ENCODE measurements around the gene GATAD2B.

GATAD2B gene

GRCh38 chr1:153929981-153930948 is 7.5 kb upstream of the GATAD2B start:
- TF ChIP-seq SPI1 (IDR thresholded peaks at IDR 0.05; ENCODE audit: borderline replicate concordance, low read depth): no peak
- TF ChIP-seq CTCF (IDR thresholded peaks at IDR 0.05; ENCODE audit: insufficient read depth, low read length): no peak
- no peak for TF ChIP-seq REST (IDR thresholded peaks at IDR 0.05; ENCODE audit: insufficient replicate concordance, low read depth)
- TF ChIP-seq POLR2AphosphoS5 (IDR thresholded peaks at IDR 0.05; ENCODE audit: low read depth): no peak
- TF ChIP-seq GABPA (IDR thresholded peaks at IDR 0.05; ENCODE audit: low read depth): no peak
- Histone ChIP-seq H3K27ac (replicated peaks) (no peak overlapping the region), H3K4me3 (replicated peaks; ENCODE audit: insufficient read depth, low read length) (no peak overlapping the region), H3K27me3 (ENCODE audit: insufficient read depth, poor library complexity, severe bottlenecking) (no peaks in the 10 kb centered on the region)
- no peak for DNase-seq (ENCODE audit: low read depth in 1 of 2, low spot score in 1 of 2)

DNA sequence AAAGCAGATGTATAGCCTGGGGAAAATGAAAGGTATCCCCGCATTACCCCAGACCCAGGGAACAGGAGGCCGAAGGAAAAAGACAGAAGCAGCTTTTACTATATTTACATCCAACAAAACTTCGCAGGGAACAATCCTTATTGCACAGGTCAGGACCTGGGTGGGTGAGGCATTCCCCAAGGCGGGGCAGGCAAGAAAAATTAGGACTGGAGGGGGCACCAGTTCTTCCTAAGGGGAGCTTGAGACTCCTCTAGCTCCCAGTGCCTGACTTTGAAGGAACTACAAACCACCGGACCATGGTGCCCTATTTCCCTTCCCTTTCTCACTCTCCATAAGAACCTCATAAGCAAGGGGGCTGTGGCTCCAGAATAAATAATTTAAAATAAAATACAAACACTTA is 6.7 kb upstream of the GATAD2B start:
- H3K27ac ChIP-seq (replicated peaks): no peak overlapping the region
- TF ChIP-seq SPI1 (IDR thresholded peaks at IDR 0.05; ENCODE audit: borderline replicate concordance, low read depth) (no peak), REST (IDR thresholded peaks at IDR 0.05; ENCODE audit: insufficient replicate concordance, low read depth) (no peak), CTCF (IDR thresholded peaks at IDR 0.05; ENCODE audit: insufficient read depth, low read length) (no peak), GABPA (IDR thresholded peaks at IDR 0.05; ENCODE audit: low read depth) (no peak), POLR2AphosphoS5 (IDR thresholded peaks at IDR 0.05; ENCODE audit: low read depth) (no peak)
- DNase-seq (ENCODE audit: low read depth in 1 of 2, low spot score in 1 of 2): no peak
- H3K27me3 ChIP-seq (ENCODE audit: insufficient read depth, poor library complexity, severe bottlenecking): no peaks in the 10 kb centered on the region
- no peak overlapping the region for H3K4me3 ChIP-seq (replicated peaks; ENCODE audit: insufficient read depth, low read length)

DNA sequence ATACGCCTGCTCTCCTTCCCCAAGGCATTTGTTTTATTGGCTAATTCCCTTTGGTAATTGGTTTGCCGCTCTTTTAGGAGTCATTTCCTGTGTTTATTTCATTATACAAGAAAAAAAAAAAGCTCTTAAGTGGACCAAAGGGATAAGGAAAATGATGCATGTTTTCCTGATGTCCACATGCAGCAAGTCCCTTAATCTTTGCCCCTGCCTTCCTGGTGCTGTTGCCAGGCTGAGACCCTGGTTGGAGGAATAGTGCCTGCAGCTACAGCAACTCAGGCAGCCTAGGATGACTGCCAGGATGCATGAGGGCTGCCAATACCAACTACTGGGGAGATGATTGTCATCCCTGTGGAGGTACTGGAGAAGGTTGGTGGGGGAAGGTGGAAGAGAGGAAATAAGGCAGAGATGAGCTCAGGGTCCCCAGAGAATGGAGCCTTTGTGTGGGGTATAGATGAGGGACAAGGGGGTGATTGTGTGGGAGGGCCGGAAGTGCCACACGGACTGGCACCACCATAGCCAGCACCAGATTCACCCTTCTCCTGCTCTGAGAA is 6.1 kb upstream of the GATAD2B start:
- DNase-seq (ENCODE audit: low read depth in 1 of 2, low spot score in 1 of 2): no peak
- H3K27me3 ChIP-seq (ENCODE audit: insufficient read depth, poor library complexity, severe bottlenecking): no peaks in the 10 kb centered on the region
- no peak overlapping the region for H3K27ac ChIP-seq (replicated peaks)

GRCh38 chr1:153928245-153928644 is 5.5 kb upstream of the GATAD2B start:
- DNase-seq (ENCODE audit: low read depth in 1 of 2, low spot score in 1 of 2): no peak
- H3K27ac ChIP-seq (replicated peaks): no peak overlapping the region
- TF ChIP-seq REST (IDR thresholded peaks at IDR 0.05; ENCODE audit: insufficient replicate concordance, low read depth): no peak
- no peak for TF ChIP-seq SPI1 (IDR thresholded peaks at IDR 0.05; ENCODE audit: borderline replicate concordance, low read depth)
- no peak for TF ChIP-seq GABPA (IDR thresholded peaks at IDR 0.05; ENCODE audit: low read depth)
- TF ChIP-seq CTCF (IDR thresholded peaks at IDR 0.05; ENCODE audit: insufficient read depth, low read length): no peak
- no peak for TF ChIP-seq POLR2AphosphoS5 (IDR thresholded peaks at IDR 0.05; ENCODE audit: low read depth)
- H3K4me3 ChIP-seq (replicated peaks; ENCODE audit: insufficient read depth, low read length): no peak overlapping the region
- H3K27me3 ChIP-seq (ENCODE audit: insufficient read depth, poor library complexity, severe bottlenecking): no peaks in the 10 kb centered on the region

More for the DNA sequence above, 6.1 kb upstream of the GATAD2B start:
- H3K4me3 ChIP-seq (replicated peaks; ENCODE audit: insufficient read depth, low read length): no peak overlapping the region
- TF ChIP-seq SPI1 (IDR thresholded peaks at IDR 0.05; ENCODE audit: borderline replicate concordance, low read depth) (no peak), POLR2AphosphoS5 (IDR thresholded peaks at IDR 0.05; ENCODE audit: low read depth) (peak; percentile 30; the same call in 1 of the 2 replicates)
